ENCODE results near the gene LSM4.

Gene LSM4

DNA sequence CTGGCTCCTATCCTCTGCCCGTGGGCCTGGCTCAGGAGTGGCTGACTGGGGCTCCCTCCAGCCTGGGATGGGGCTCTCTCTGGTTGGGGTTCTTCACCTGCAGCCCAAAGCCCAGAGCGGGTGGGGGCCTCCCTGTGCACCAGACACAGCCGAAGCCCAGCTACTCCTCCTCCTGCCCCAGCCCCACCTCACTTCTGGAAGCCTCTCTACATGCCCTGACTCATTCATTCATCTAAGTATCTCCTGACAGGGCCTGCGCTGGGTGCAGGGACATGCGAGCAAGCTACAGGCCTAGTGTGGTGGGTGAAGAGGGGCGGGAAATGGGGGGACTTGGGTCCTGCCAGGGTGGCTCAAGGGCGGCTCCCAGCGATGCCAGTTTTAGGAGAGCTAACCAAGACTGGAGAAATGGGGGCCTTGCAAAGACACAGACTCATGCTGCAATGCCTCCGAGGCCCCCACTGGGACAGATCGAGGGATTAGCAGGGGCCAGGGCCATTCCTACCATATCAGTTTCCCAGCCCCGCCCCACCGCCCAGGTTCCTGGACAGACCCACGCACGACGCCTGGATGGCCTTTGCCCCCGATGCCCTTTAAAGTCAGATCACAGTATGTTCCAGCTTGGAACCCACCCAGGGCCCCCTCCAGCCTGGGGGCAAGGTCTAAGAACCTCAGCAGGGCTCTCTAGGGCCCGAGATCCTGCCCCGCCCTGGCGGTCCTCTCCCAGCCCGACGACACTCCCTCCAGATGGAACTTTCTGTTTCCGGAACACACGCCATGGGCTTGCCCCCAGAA lies 12.6 kb downstream of the LSM4 start:
- DNase-seq: no peak

DNA sequence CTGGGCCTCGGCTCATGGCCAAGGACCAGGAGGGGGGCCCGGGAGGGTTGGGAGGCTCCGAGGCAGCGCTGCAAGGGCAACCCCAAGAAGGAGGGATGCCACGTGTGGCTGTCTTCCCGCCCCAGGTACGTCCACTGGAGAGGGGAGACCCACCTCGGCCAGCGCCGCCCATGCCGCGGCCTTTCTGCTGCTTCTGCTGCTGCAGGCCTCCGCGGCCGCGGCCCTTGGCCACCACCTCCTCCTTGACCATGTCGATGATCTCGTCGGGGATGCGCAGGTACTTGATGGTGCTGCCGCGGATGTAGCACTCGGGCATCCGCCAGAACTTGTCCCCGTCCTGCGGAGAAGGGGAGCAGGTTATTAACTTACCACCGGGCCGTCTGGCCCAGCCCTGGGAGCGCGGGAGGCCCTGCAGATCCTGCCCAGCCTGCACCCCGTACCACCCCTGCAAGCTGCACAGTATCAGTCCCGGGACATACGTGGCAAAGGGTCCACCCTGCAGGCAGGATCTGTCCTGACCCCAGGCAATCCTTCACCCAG lies 13.3 kb downstream of the LSM4 start:
- no peak for DNase-seq

DNA sequence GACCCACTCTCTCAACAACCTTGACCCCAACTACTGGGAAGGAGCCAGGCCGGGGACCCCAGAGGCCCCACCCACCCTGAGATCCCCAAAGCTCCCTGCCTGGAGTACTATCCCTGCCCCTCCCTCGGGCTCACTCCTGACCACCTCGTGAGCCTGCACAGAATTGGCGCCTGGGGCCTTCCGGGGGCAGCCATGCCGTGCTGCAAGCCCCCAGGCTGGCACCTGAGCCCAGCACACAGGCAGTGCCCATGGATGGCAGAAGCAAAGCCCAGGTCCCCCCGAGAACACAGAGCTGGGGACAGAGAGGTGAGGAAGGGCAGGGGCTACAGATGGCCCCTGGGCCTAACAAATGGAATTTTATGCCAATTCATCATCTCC lies 13.9 kb downstream of the LSM4 start:
- no peak for DNase-seq

DNA sequence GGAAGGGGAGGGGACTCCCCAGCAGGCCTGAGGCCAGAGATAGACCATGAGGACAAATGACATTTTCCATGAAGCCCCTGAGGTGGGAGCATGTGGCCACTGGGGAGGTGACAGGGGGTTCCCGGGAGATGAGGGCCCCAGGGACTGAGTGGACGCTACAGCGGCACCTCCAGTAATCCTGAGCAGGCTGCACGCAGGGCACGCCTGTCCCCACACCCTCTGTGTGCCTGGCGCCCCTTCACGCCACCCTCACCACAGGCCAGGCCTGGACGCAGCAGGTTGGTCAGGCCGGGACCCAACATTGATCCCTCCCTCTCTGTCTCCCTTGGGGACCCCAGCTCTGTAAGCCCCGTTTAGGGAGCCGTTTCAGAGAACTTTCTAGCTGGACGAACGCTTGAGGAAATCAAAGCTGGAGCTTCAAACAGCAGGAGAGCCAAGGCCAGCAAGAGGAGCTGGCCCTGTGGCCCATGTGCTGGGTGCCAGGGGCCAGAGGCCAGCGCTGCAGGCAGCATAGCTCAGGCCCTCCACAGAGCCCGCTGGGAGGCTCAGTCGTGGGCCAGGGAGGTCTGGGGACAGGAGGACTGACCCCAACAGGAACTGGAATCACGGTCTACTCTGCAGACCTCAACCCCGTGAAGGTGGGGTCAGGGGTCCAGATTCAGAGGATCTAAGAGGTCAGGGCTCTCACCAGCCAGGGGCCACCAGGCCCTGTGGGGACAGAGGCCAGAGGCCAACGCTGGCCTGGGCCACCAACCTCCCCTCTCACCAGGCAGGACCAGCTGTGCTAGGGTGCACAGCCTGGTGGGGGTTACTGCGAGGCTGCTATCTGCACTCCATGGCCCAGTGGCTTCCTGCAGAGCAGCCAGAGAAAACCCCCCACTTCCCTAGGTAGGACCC lies 14.6 kb downstream of the LSM4 start:
- no peak for DNase-seq

DNA sequence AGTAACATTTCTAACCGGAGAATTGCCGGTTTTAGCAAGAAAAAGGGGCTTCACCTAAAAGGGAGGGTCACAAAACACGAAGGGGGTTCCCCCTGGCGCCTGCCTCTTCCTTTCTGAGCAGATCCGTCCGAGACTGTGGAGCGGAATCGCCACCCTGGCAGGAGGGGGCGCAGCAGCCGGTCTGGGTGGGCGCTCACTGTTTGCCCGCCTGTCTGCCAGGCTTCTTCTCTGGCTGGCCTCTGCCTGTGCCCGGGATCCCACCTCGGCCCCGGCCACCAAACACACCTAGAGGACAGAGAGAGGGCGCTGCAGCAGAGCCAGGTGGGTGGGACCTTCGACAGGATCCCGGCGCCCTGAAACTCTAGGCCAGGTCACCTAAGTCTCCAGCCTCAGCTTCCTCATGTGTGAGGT lies 15.6 kb downstream of the LSM4 start:
- no peak for DNase-seq

DNA sequence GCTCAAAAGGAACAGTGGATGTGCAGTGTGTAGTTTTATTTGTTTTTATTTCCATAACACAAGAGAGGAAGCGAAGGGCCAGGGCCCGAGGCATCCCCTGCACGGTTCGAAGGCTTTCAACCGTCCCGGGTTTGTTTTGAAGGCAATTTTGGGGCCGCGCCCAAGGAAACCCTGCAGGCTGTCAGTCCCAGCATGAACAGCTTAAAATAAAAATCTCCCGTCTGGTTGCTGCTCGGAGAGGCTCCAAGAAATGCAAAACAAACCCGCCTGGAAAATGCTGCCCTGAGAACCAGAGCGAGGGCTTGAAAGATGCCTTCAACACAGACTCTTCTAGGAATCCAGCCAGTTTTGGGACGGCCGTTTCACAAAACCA lies 16.0 kb downstream of the LSM4 start:
- no peak for DNase-seq

DNA sequence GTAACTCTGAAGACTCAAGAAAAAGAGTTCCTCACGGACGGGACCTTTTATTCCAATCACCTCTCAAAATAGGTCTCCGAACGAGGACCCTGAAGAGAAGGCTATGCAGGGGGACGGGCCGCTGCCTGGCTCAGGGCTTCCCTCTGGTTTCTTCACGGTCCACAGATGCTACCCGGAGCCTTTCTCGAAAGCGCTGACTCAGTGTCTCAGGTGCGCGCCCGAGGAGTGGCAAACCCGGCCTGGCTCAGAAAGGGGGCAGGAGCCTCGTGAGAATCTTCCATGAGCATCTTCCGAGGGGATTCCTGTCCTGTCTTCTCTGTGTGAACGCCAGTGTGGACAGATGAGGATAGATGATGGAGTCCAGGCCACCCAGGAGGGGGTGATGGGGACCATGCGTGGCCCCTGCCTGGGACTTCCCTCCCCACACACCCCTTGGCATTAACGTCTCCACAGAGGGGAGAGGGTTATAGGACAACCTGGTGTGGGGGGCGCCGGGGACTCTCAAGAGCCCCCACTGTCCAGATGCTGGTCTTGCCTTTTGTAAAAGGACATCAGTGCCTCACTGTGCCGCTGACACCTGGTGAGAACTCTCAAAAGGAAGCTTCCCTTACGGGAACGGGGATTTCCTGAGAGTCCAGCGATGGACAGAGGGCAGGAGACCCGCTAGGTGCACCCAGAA lies 16.5 kb downstream of the LSM4 start:
- DNase-seq: no peak

DNA sequence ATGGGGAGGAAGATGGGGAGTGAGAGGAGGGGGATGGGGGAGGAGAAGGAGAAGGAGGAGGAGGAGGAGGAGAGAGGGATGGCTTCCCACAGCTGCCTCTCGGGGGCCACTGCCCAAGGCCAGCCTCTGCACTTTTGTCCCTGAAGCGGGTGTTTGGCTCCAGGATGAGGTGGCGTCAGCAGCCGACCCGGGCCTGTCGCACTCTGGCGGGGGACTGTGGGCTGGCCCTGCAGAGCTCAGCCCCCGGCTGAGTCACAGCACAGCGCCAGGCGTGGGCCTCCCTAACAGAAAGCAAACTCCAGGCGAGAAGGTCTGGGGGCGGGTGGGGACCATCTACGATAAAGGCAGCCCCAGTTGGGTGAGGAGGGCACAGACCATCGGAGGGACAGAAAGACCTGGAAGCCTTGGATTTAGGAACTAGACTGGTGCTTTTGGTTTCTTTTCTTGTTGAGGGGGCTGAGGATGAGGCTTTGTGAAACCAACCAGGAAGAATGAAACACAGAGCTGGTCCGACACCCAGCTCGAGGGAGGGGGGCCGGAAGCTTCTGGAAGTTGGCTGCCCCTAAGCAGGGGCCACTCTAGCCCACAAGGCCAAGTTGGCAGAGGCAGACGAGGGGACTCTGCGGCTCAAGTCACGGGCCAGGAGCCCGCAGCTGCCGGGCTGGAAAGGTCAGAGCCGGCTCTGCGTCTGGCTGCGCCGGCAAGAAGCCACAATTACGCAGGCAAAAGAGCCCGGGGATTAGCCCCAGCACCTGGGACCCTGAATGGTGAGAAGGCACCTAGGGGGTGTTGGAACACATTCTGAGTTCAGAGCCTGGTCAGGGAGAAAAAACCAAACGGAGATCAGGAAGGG lies 18.2 kb downstream of the LSM4 start:
- peak; percentile 49 to 70 (median 61) for DNase-seq

DNA sequence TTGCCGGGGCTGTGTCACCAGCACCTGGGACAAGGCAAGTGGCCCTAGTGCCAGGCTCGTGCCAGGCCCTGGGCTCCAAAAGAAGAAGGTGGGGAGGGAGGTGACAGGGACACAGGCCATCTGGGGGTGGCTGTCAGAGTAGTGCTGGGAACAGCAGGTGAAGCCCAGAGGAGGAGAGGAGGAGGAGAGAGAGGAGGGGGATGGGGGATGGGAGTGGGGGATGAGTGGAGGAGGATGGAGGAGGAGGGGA lies 18.7 kb downstream of the LSM4 start:
- DNase-seq: no peak

DNA sequence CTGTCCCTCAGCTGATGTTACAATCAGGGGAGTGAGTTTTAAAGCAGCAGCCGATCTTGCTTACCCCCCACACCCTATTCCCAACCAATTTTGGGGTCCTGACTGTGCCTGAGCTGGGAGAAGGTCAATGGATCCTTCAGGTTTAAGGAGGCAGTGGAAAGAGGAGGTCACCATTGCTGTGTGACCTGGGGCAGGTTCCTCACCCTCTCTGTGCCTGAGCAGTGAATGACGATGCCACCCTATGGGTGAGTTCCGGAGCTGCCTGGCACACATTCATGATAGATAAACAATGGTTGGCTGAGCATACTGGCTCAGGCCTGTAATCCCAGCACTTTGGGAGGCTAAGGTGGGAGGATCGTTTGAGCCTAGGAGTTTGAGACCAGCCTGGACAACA lies 21.2 kb downstream of the LSM4 start:
- DNase-seq: no peak

DNA sequence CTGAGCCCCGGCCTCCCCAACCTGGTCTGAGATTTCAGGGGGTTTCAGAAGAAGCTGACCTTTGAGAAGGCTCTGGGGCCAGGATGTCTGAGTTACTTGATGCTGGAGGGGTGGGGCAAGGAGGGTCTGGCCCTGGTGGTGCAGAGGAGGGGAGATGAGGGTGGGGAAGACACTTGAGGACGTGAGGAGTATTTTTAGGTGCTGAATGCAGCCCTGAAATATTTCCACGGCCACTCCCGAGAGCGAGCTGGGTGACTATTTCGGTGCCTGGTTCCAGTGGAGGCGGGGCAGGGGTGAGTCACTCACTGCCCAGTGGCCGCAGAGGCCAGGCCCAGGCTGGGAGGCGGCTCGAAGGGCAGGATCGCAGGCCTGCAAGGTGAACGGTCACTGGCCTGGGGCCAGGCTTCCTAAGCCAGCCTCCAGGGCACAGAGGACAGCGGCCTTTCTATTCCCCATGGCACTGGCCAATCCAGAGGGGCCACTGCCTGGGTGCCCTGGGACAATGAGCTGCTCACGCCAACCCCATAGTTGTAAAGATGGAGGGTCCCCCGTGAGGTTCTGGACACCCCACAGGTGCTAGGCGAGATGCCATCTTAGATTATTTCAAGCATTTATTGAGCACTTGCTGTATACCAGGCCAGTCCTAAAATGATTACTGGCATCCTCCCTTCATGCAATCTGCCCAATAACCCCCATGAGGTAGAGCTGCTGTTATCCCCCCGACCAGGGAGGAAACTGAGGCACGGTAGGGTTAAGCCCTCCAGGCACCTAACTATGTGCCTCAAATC lies 21.8 kb downstream of the LSM4 start:
- no peak for DNase-seq

DNA sequence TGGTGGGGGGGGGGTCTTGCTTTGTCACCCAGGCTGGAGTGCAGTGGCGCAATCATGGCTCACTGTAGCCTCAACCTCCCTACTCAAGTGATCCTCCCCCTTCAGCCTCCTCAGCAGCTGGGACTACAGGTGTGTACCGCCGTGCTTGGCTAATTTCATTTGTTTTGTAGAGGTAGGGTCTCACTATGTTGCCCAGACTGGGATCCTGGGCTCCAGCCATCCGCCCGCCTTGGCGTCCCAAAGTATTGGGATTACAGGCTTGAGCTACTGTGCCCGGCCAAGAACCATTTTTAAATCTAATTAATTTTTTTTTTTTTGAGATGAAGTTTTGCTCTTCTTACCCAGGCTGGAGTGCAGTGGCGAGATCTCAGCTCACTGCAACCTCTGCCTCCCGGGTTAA lies 23.2 kb downstream of the LSM4 start:
- DNase-seq: no peak

DNA sequence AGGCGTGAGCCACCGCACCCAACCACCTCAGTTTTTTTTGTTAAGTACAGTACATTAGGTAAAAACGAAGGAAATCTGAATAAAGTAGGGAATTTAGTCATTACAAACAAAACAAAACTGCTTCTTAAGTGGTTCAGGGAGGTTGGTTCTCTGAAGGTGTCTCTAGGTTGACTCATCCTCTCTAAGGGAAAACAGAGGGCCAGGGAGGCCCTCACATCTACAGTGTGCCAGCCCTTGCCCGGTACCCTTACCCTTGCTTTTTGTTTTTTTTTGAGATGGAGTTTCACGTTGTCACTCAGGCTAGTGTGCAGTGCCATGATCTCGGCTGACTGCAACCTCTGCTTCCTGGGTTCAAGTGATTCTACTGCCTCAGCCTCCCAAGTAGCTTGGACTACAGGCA lies 24.3 kb downstream of the LSM4 start:
- no peak for DNase-seq

DNA sequence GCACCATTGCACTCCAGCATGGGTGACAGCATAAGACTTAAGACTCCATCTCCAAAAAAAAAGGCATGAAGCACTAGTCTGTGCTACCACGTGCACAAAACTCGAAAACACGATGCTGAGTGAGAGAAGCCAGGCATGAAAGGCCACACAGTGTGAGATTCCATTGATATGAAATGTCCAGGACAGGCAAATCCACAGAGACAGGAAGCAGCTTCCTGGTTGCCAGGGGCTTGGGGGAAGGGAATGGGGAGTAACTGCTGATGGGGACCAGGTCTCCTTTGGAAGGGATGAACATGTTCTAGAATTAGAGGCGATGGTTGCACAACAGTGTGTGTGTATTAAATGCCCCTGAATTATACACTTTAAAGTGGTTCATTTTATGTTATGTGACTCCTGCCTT lies 25.6 kb downstream of the LSM4 start:
- DNase-seq: no peak

DNA sequence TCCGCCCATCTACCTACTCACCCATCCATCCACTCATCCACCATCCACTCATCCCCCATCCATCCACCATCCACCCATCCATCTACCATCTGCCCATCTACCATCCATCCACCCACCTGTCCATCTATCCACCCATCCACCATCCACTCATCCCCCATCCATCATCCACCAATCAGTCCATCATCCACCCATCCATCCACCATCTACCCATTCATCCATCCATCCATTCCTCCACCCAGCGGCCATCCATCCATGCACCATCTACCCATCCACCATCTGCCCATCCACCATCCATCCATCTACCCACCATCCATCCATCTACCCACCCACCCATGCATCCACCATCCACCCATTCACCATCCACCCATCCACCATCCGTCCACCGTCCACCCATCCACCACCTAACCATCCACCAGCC lies 27.8 kb downstream of the LSM4 start:
- no peak for DNase-seq

DNA sequence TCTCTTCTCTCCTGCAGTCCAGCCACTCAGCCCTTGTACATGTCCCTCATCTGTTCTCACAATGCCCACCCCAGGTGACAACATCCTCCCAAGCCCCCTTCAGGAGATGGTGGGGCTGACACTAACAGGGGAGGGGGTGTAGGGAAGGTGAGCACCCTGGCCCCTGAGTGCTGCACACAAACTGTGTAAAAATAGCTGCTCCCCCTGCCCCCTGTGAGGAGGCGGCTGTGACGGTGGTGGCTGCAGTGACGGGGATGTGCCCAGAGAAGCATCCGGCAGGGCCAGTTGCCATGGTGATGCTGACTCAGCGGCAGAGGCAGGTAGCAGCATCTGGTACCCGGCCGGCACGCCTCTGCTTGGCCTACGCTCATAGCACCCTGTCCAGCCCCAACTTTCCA lies 28.4 kb downstream of the LSM4 start:
- DNase-seq: peak; percentile 51 to 85 (median 64)

DNA sequence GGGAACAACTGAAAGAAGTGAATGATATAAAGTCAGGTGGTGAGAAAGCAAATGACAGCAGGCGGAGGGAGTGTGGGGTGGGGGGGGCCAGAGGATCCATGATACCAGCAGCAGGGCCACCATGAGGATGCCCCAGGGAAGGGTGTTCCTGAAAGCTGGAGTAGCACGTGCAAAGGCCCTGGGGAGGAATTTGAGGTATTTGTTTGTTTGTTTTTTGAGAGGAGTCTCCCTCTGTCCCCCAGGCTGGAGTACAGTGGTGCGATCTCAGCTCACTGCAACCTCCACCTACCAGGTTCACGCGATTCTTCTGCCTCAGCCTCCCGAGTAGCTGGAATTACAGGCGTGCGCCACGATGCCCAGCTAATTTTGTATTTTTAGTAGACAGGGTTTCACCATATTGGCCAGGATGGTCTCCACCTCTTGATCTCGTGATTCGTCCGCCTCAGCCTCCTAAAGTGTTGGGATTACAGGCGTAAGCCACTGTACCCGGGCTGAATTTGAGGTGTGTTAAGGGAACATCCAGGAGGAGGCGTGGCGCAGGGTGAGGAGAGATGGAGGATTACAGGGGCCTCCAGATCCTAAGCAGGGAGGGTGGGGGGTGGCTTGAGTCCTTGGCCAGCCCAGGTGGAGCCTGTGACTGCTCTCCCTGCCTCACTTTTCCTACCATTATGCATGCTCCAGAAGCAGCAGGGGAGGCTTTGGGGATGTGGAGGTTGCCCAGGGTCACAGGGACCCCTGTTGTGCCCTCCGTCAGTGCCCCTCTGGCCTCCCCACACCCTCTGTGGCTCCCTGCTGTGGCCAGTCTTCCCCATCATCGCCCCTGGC lies 29.0 kb downstream of the LSM4 start:
- DNase-seq: no peak

DNA sequence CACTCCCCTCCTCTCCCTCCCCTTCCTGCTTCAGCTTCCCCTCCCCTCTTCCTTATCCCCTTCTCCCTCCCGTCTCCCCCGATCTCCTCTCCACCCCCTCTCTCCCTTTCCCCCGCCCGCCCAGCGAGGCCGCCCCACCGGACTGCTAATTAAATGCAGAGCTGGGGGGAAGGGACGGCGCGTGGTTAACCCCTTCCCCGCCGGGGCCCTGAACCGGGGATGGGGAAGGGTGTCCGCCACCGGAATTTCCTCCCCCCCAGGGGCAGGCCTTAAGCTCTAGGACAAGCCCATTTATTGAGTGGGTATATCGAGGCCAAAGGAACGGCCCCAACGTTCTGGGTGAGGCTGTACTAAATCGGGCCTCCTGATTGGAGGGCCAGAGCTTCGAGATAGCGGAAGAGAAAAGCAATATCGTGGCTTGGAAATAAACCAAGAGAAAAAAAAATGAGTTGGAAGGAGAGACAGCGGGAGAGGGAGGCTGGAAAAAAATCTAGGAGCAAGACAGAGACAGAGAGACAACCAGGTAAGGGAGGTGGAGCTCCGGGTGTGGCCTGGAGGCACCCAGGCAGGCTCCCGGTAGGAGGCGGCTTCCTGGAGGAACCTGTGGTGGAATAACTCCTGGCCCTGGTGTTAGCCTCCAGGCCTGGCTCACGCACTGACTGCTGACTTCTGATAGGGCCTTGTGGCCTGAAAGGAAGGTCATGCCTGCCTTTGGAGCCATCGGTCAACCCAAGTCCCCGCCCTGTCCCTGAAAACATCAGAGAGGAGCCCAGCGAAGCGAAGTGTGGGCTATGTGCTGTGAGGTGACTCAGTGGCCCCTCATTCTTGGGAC lies 29.9 kb downstream of the LSM4 start:
- no peak for DNase-seq

DNA sequence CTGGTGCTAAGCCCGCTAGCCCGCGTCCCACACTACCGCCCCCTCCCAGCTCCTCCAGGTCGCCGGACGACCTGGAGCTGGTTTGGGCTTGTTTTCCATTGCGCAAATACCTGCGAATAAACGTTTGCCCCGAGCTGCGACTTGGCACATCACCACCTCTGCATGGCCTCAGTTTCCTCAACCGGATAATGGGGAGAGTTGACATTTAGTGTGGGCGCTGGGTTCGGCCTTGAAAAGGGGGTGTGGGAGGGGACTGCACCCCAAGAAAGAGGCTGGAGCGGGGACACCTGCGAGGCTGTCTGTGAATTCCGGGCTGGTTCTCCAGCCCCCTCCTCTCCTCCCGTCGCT lies 30.4 kb downstream of the LSM4 start:
- no peak for DNase-seq
